CD14-positive monocyte (primary cell): Measurements from ENCODE around the gene ERC1. TPM values are rescaled to one million over a fixed set of nuclear protein-coding genes. Genes with fewer than 3 reads are reported as not detected.
"Not testable (repeated sequence)": the region's sequence is repeated elsewhere in the genome, so short reads cannot be mapped to it uniquely, and the experiment has no call there.

Experiments used
- DNase-seq, 3 donors: peaks; one replicate each; pipeline ENCODE4 v3.0.0-alpha.2; 2011 to 2022
- H2AFZ ChIP-seq: 2 replicates; pipeline ENCODE4 v1.6.0; 2012; ENCODE audit warnings: mild to moderate bottlenecking, low read depth, low read length, inconsistent platforms; ENCODE audit not compliant: insufficient read depth, poor library complexity, severe bottlenecking
- H3K27ac ChIP-seq, 2 donors: 1 replicate in 1 of 2; 2 replicates in 1 of 2; pipeline ENCODE4 v1.5.1; 2012 to 2013; ENCODE audit warnings: low read length in 2 of 2, control low read depth in 1 of 2, inconsistent platforms in 1 of 2, low read depth in 1 of 2, mild to moderate bottlenecking in 1 of 2
- H3K27me3 ChIP-seq, 2 donors: one replicate each; pipeline versions ENCODE4 v1.6.0 to v1.6.1; 2011 to 2013; ENCODE audit warnings: low read length in 2 of 2; ENCODE audit not compliant: control insufficient read depth in 2 of 2, insufficient read depth in 2 of 2
- H3K36me3 ChIP-seq, 2 donors: replicated peaks in 1 of 2; 1 replicate in 1 of 2; 2 replicates in 1 of 2; pipeline versions ENCODE4 v1.5.1 to v1.6.1; 2012 to 2013; ENCODE audit warnings: low read length in 2 of 2, control low read depth in 1 of 2, inconsistent platforms in 1 of 2, mild to moderate bottlenecking in 1 of 2; ENCODE audit not compliant: insufficient read depth in 2 of 2, control insufficient read depth in 1 of 2
- H3K4me1 ChIP-seq, 2 donors: 1 replicate in 1 of 2; 2 replicates in 1 of 2; pipeline versions ENCODE4 v1.5.1 to v1.6.1; 2012 to 2013; ENCODE audit warnings: low read length in 2 of 2, control low read depth in 1 of 2, inconsistent platforms in 1 of 2, mild to moderate bottlenecking in 1 of 2, moderate library complexity in 1 of 2; ENCODE audit not compliant: insufficient read depth in 2 of 2, control insufficient read depth in 1 of 2
- H3K4me2 ChIP-seq: replicated peaks from 2 replicates; pipeline ENCODE3; 2012; ENCODE audit warnings: low read length, moderate library complexity, mild to moderate bottlenecking; ENCODE audit not compliant: poor library complexity, severe bottlenecking; ENCODE audit errors: extremely low read depth
- H3K4me3 ChIP-seq, 3 experiments: fragments of 200-600 bp in 1 of 3; sonication (generic) in 1 of 3; replicated peaks in 1 of 3; 1 replicate in 2 of 3; 2 replicates in 1 of 3; pipeline ENCODE4 v1.5.1; 2011 to 2013; ENCODE audit warnings: low read length in 3 of 3, mild to moderate bottlenecking in 3 of 3, control low read depth in 2 of 3, low read depth in 2 of 3, inconsistent platforms in 1 of 3, moderate library complexity in 1 of 3
- H3K79me2 ChIP-seq: 2 replicates; pipeline ENCODE4 v1.6.0; 2012; ENCODE audit warnings: mild to moderate bottlenecking, control low read depth, inconsistent platforms, low read length, moderate library complexity; ENCODE audit not compliant: insufficient read depth
- H3K9ac ChIP-seq: 2 replicates; pipeline ENCODE4 v1.6.0; 2017; ENCODE audit warnings: low read length, mild to moderate bottlenecking; ENCODE audit not compliant: insufficient read depth, poor library complexity, severe bottlenecking
- H3K9me3 ChIP-seq, 2 donors: replicated peaks in 1 of 2; 1 replicate in 1 of 2; 2 replicates in 1 of 2; pipeline versions ENCODE4 v1.5.1 to v1.6.1; 2012 to 2013; ENCODE audit warnings: low read length in 2 of 2, control low read depth in 1 of 2; ENCODE audit not compliant: control insufficient read depth in 1 of 2, insufficient read depth in 1 of 2
- H4K20me1 ChIP-seq: 2 replicates; pipeline ENCODE4 v1.6.0; 2012; ENCODE audit warnings: mild to moderate bottlenecking, low read length, control low read depth, moderate library complexity; ENCODE audit not compliant: insufficient read depth
- H3K27ac Mint-ChIP-seq, 7 donors: one replicate each; pipeline ENCODE4 v1.8.0; 2020; ENCODE audit warnings: mild to moderate bottlenecking in 7 of 7, mixed read lengths in 7 of 7, moderate library complexity in 6 of 7, inconsistent platforms in 2 of 7
- H3K27me3 Mint-ChIP-seq, 3 donors: one replicate each; pipeline ENCODE4 v1.8.0; 2021 to 2022; ENCODE audit warnings: low read depth in 3 of 3, mild to moderate bottlenecking in 3 of 3, mixed read lengths in 3 of 3, moderate library complexity in 3 of 3, inconsistent platforms in 1 of 3
- H3K36me3 Mint-ChIP-seq, 2 donors: one replicate each; pipeline ENCODE4 v1.8.0; 2020; ENCODE audit warnings: mixed read lengths in 2 of 2, inconsistent platforms in 1 of 2, mild to moderate bottlenecking in 1 of 2
- H3K4me1 Mint-ChIP-seq: one replicate; pipeline ENCODE4 v1.8.0; 2020; ENCODE audit warnings: mild to moderate bottlenecking, mixed read lengths
- H3K4me3 Mint-ChIP-seq, 2 donors: one replicate each; pipeline ENCODE4 v1.8.0; 2020; ENCODE audit warnings: mild to moderate bottlenecking in 2 of 2, mixed read lengths in 2 of 2, moderate library complexity in 1 of 2
- H3K9me3 Mint-ChIP-seq, 7 donors: one replicate each; pipeline ENCODE4 v1.8.0; 2020 to 2022; ENCODE audit warnings: mixed read lengths in 7 of 7, mild to moderate bottlenecking in 6 of 7, moderate library complexity in 6 of 7, inconsistent platforms in 2 of 7
- WGBS: methylation state at CpG from one replicate; pipeline ENCODE4 v1.1.5; 2013; ENCODE audit warnings: missing lambda C conversion rate; ENCODE audit not compliant: insufficient coverage; 5-methylcytosine and 5-hydroxymethylcytosine counted together
- intact Hi-C, 2 donors: fragments of 100-400 bp; cut with micrococcal nuclease; formaldehyde crosslinking; loops; one replicate each; pipeline versions ENCODE4 v1.15.0 to v1.15.1; 2023
- polyA plus RNA-seq, 3 donors: library from polyadenylated mRNA; depleted of rRNA in 1 of 3; unstranded in 2 of 3; stranded (reverse) in 1 of 3; fragments of 300-500 nt in 2 of 3; fragments of >200 nt in 1 of 3; fragmentation: Illumina TruSeq in 2 of 3; gene quantifications; 1 replicate in 2 of 3; 2 replicates in 1 of 3; pipeline ENCODE4 v1.2.3, GENCODE V29; 2012 to 2021
- TF ChIP-seq, protein P1 (sequence below): fragments of 200-600 bp; IDR thresholded peaks from one replicate; pipeline ENCODE4 v1.8.0; 2022; ENCODE audit warnings: antibody characterized with exemption, mild to moderate bottlenecking

Gene ERC1
- polyA plus RNA-seq, 3 donors: 4.0 to 14.3 (median 5.1) TPM

DNA sequence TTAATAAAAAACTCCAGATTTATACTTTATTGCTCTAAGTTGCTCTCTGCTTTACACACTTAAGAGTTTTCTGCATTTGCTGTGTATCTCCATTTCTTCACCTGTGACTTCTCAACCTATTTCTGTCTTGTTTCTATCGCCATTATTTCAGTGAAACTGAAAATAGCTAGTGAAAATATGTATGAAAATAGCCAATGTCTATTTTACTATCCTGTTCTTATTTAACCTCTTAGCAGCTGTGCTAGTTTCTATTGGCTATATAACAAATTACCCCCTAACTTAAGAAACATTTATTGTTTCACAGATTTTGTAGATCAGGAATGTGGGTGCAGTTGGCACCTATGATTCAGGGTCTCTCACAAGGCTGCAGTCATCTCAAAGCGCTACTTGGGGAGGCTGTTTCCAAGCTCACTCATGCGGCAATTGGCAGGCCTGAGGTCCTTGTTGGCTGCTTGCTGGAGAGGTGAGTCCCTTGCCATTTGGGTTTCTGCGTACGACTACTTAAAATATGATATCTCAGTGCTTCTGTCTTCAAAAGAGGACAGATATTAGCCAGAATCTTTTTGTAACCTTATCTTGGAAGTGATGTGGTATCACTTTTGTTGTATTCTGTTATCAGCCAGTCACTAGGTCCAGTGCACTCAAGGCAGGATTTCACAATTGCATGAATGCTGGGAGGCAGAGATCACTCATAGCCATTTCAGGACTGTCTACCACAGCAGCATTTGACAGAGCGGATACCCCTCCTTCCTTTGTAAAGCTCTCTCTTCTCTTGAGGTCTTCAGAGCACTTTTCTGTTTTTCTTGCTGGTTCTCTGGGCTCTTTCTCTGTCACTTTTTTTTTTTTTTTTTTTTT is 7.2 kb downstream of the ERC1 start:
- Mint-ChIP-seq H3K36me3 (peaks cover 4 to 18% of the 10 kb centered on the region in 2 donors), H3K27me3 (peaks cover 0 to 1% (median 0%) of the 10 kb centered on the region in 3 donors), H3K9me3 (no peaks in the 10 kb centered on the region), H3K4me3 (no peak overlapping the region), H3K27ac (no peak overlapping the region), H3K4me1 (peaks cover 47% of the 10 kb centered on the region)
- Histone ChIP-seq H2AFZ (no peak overlapping the region), H3K27ac (no peak overlapping the region), H3K27me3 (no peaks in the 10 kb centered on the region), H3K9me3 (no peaks in the 10 kb centered on the region), H4K20me1 (peaks cover 32% of the 10 kb centered on the region), H3K36me3 (peaks cover 0 to 8% of the 10 kb centered on the region in 2 donors), H3K4me2 (no peak overlapping the region), H3K9ac (no peak overlapping the region), H3K79me2 (peaks cover 74% of the 10 kb centered on the region), H3K4me3 (no peak overlapping the region), H3K4me1 (peaks cover 21 to 35% of the 10 kb centered on the region in 2 donors)
- no peak for DNase-seq
- intact Hi-C loops: loop anchor here in 1 of 2 donors (10.0 kb wide), 1 partner anchor 243 kb away; the partner anchor contains the start of gene WNK1
- 96% methylated on average over 4 of the region's 6 CpGs for WGBS
- TF ChIP-seq, protein P1, sequence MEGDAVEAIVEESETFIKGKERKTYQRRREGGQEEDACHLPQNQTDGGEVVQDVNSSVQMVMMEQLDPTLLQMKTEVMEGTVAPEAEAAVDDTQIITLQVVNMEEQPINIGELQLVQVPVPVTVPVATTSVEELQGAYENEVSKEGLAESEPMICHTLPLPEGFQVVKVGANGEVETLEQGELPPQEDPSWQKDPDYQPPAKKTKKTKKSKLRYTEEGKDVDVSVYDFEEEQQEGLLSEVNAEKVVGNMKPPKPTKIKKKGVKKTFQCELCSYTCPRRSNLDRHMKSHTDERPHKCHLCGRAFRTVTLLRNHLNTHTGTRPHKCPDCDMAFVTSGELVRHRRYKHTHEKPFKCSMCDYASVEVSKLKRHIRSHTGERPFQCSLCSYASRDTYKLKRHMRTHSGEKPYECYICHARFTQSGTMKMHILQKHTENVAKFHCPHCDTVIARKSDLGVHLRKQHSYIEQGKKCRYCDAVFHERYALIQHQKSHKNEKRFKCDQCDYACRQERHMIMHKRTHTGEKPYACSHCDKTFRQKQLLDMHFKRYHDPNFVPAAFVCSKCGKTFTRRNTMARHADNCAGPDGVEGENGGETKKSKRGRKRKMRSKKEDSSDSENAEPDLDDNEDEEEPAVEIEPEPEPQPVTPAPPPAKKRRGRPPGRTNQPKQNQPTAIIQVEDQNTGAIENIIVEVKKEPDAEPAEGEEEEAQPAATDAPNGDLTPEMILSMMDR: no peak

DNA sequence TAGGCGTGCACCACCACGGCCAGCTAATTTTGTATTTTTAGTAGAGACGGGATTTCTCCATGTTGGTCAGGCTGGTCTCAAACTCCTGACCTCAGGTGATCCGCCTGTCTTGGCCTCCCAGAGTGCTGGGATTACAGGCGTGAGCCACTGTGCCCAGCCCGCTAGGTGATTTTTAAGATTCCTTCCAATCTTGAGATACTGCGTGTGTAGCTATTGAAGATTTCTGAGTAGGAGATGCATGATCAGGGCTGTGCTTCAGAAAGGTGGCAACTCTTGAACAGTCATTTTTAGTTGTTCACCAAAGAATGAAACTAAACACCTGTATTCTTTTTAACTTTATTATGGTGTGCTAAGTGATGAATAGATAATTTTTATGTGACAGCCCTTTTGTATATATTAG is 8.7 kb downstream of the ERC1 start:
- not testable (repeated sequence) for H3K27ac Mint-ChIP-seq, H3K9me3 Mint-ChIP-seq, H3K4me3 ChIP-seq, H3K27me3 Mint-ChIP-seq, H3K9me3 ChIP-seq, H2AFZ ChIP-seq, DNase-seq, H3K4me2 ChIP-seq, H3K9ac ChIP-seq, H3K27me3 ChIP-seq, H3K27ac ChIP-seq, H3K4me3 Mint-ChIP-seq
- Mint-ChIP-seq H3K36me3 (peaks cover 12 to 18% of the 10 kb centered on the region in 2 donors), H3K4me1 (peaks cover 35% of the 10 kb centered on the region)
- WGBS: 90% methylated on average over 2 of the region's 7 CpGs
- peaks cover 68% of the 10 kb centered on the region for H3K79me2 ChIP-seq
- H4K20me1 ChIP-seq: peaks cover 39% of the 10 kb centered on the region
- peaks cover 18 to 29% of the 10 kb centered on the region in 2 donors for H3K4me1 ChIP-seq
- peaks cover 0 to 13% of the 10 kb centered on the region in 2 donors for H3K36me3 ChIP-seq
- intact Hi-C loops: loop anchor here in 1 of 2 donors (10.0 kb wide), 1 partner anchor 245 kb away; the partner anchor contains the start of gene WNK1
